MCF 10A (cell line): ENCODE results near the gene ATAD5. TPM values are rescaled to one million over a fixed set of nuclear protein-coding genes. Genes with fewer than 3 reads are reported as not detected.
A peak's percentile ranks its signal among the peaks of the same experiment; 100 is the strongest.
"Not testable (repeated sequence)": the region's sequence is repeated elsewhere in the genome, so short reads cannot be mapped to it uniquely, and the experiment has no call there.

Source experiments
- BruUV-seq: library from RNA; stranded (reverse); fragments of 400-500 nt; replicated peaks from 2 replicates; lab custom pipeline; 2021; lab: Mats Ljungman, UMichigan
- CTCF ChIA-PET: fragments of 300-600 bp; sonication (Branson Sonifier 250); formaldehyde crosslinking; extraction: SDS; loops from one replicate; lab custom pipeline; 2021; ENCODE audit warnings: antibody characterized with exemption, inconsistent platforms; lab: Yijun Ruan, JAX
- POLR2A ChIA-PET: fragments of 300-600, 350-650 bp; sonication (Branson Sonifier 250); formaldehyde crosslinking; extraction: SDS; loops from one replicate; lab custom pipeline; 2020; ENCODE audit warnings: antibody characterized with exemption, inconsistent platforms; lab: Yijun Ruan, JAX
- DNase-seq: peaks from one replicate; pipeline ENCODE4 v3.0.0-alpha.2; 2018; ENCODE audit not compliant: unreplicated experiment
- H3K27ac Mint-ChIP-seq: one replicate; pipeline ENCODE4 v1.8.0; 2022; ENCODE audit warnings: mild to moderate bottlenecking, low read depth, mixed read lengths; ENCODE audit not compliant: unreplicated experiment
- H3K27me3 Mint-ChIP-seq: one replicate; pipeline ENCODE4 v1.8.0; 2022; ENCODE audit warnings: mixed read lengths; ENCODE audit not compliant: insufficient read depth, unreplicated experiment
- H3K36me3 Mint-ChIP-seq: one replicate; pipeline ENCODE4 v1.8.0; 2022; ENCODE audit warnings: mild to moderate bottlenecking, moderate library complexity, mixed read lengths; ENCODE audit not compliant: insufficient read depth, unreplicated experiment
- H3K4me1 Mint-ChIP-seq: one replicate; pipeline ENCODE4 v1.8.0; 2022; ENCODE audit warnings: mixed read lengths; ENCODE audit not compliant: insufficient read depth, unreplicated experiment
- H3K4me3 Mint-ChIP-seq: one replicate; pipeline ENCODE4 v1.8.0; 2022; ENCODE audit warnings: mild to moderate bottlenecking, moderate library complexity, mixed read lengths; ENCODE audit not compliant: unreplicated experiment
- H3K9me3 Mint-ChIP-seq: one replicate; pipeline ENCODE4 v1.8.0; 2022; ENCODE audit warnings: mixed read lengths; ENCODE audit not compliant: unreplicated experiment
- CTCF ChIP-seq: fragments of 200-600 bp; IDR thresholded peaks from one replicate; pipeline ENCODE4 v1.8.0; 2022; ENCODE audit warnings: antibody characterized with exemption, mild to moderate bottlenecking; ENCODE audit not compliant: unreplicated experiment
- intact Hi-C: fragments of 100-400 bp; cut with micrococcal nuclease; formaldehyde crosslinking; loops from 2 replicates; pipeline ENCODE4 v1.14.1; 2022
- total RNA-seq: library from RNA; stranded (reverse); gene quantifications from 2 replicates; pipeline ENCODE4 v1.2.3, GENCODE V29; 2022

The ATAD5 gene
- total RNA-seq, 1 experiment from 2014 or later = 3.6 TPM

- Mint-ChIP-seq H3K4me3 (no peak overlapping the region), H3K36me3 (no peaks in the 10 kb centered on the region), H3K9me3 (no peaks in the 10 kb centered on the region), H3K4me1 (peaks cover 12% of the 10 kb centered on the region), H3K27me3 (no peaks in the 10 kb centered on the region), H3K27ac (peak overlapping the region; percentile 65)
- no peak for TF ChIP-seq CTCF
- no TSS peak for BruUV-seq
- CTCF ChIA-PET = interaction anchor here (0.6 to 1.1 kb wide), 4 partner anchors 9 to 310 kb away, joined by 3 to 4 read pairs (median 3); no protein-coding TSS in a partner anchor
- intact Hi-C loops = no loop called here
- POLR2A ChIA-PET = interaction anchor here (0.6 to 1.6 kb wide), 6 partner anchors 10 to 81 kb away, joined by 3 to 6 read pairs (median 4); partner anchors contain the start of gene CRLF3
- DNase-seq = peak; percentile 49
Measured at GRCh38 chr17:30812218-30813177, 19.3 kb upstream of the ATAD5 start.

GRCh38 chr17:30814236-30814635 is 17.5 kb upstream of the ATAD5 start:
- CTCF ChIA-PET, H3K4me3 Mint-ChIP-seq, intact Hi-C loops, H3K27me3 Mint-ChIP-seq, H3K9me3 Mint-ChIP-seq, DNase-seq, POLR2A ChIA-PET, H3K27ac Mint-ChIP-seq, BruUV-seq, H3K36me3 Mint-ChIP-seq: not testable (repeated sequence)
- peaks cover 12% of the 10 kb centered on the region for H3K4me1 Mint-ChIP-seq

GRCh38 chr17:30814860-30815259 is 16.9 kb upstream of the ATAD5 start:
- H3K9me3 Mint-ChIP-seq, H3K27ac Mint-ChIP-seq, H3K36me3 Mint-ChIP-seq, BruUV-seq, POLR2A ChIA-PET, H3K27me3 Mint-ChIP-seq, intact Hi-C loops, H3K4me3 Mint-ChIP-seq: not testable (repeated sequence)
- peaks cover 12% of the 10 kb centered on the region for H3K4me1 Mint-ChIP-seq
- CTCF ChIA-PET = interaction anchor here (1.7 kb wide), 1 partner anchor 10 kb away, joined by 3 read pairs; the partner anchor contains the start of gene CRLF3
- DNase-seq = peak; percentile 54

GRCh38 chr17:30816165-30816564 is 15.6 kb upstream of the ATAD5 start:
- no TSS peak for BruUV-seq
- intact Hi-C loops = no loop called here
- Mint-ChIP-seq H3K4me3 (no peak overlapping the region), H3K27me3 (no peaks in the 10 kb centered on the region), H3K36me3 (peaks cover 14% of the 10 kb centered on the region), H3K27ac (no peak overlapping the region), H3K9me3 (no peaks in the 10 kb centered on the region), H3K4me1 (peaks cover 12% of the 10 kb centered on the region)
- no peak for DNase-seq
- ChIA-PET CTCF (interaction anchor here (1.7 kb wide), 1 partner anchor 9 kb away, joined by 3 read pairs; the partner anchor contains the start of gene CRLF3), POLR2A (no interaction called here)
- TF ChIP-seq CTCF = no peak
